GM23338 (cell line): ENCODE results near the gene ZNF621. TPM values are rescaled to one million over a fixed set of nuclear protein-coding genes. Genes with fewer than 3 reads are reported as not detected.

Source experiments
- ATAC-seq: fragments of 200-7000 bp; cut with Tn5 transposase; 3 replicates; pipeline ENCODE4 v1.9.1; 2020
- DNase-seq: peaks from one replicate; pipeline ENCODE4 v3.0.0-alpha.2; 2015; ENCODE audit warnings: low spot score
- H2AFZ ChIP-seq: fragments of 200-600 bp; sonication (generic); 2 replicates; pipeline ENCODE4 v1.8.0; 2016; ENCODE audit warnings: antibody characterized with exemption, mild to moderate bottlenecking, moderate library complexity
- H3F3A ChIP-seq: fragments of 200-600 bp; sonication (generic); replicated peaks from 2 replicates; pipeline ENCODE4 v1.8.0; 2017; ENCODE audit warnings: antibody characterized with exemption, mixed run types, low read depth
- H3K27ac ChIP-seq: fragments of 200-600 bp; sonication (generic); 2 replicates; pipeline ENCODE4 v1.6.1; 2016; ENCODE audit warnings: low read depth
- H3K27me3 ChIP-seq: fragments of 200-600 bp; sonication (generic); 2 replicates; pipeline ENCODE4 v1.8.0; 2016; ENCODE audit warnings: mild to moderate bottlenecking, mixed run types, moderate library complexity; ENCODE audit not compliant: insufficient read depth
- H3K36me3 ChIP-seq: fragments of 200-600 bp; sonication (generic); 2 replicates; pipeline ENCODE4 v1.8.0; 2016; ENCODE audit warnings: mild to moderate bottlenecking; ENCODE audit not compliant: insufficient read depth
- H3K4me1 ChIP-seq: fragments of 200-600 bp; sonication (generic); 2 replicates; pipeline ENCODE4 v1.8.0; 2016; ENCODE audit warnings: mild to moderate bottlenecking, moderate library complexity; ENCODE audit not compliant: insufficient read depth
- H3K4me2 ChIP-seq: fragments of 200-600 bp; sonication (generic); 2 replicates; pipeline ENCODE4 v1.7.1; 2017; ENCODE audit warnings: mixed run types
- H3K4me3 ChIP-seq: fragments of 200-600 bp; sonication (generic); 2 replicates; pipeline ENCODE4 v1.6.1; 2016; ENCODE audit warnings: mixed run types
- H3K79me2 ChIP-seq: fragments of 200-600 bp; sonication (generic); replicated peaks from 2 replicates; pipeline ENCODE4 v1.8.0; 2017; ENCODE audit warnings: mild to moderate bottlenecking; ENCODE audit not compliant: insufficient read depth
- H3K9me2 ChIP-seq: fragments of 200-600 bp; sonication (generic); 2 replicates; pipeline ENCODE4 v1.8.0; 2017; ENCODE audit not compliant: insufficient read depth
- H4K20me1 ChIP-seq: fragments of 200-600 bp; sonication (generic); replicated peaks from 2 replicates; pipeline ENCODE4 v1.8.0; 2017; ENCODE audit warnings: mild to moderate bottlenecking; ENCODE audit not compliant: insufficient read depth
- H3K27ac Mint-ChIP-seq: 2 replicates; pipeline ENCODE4 v1.8.0; 2020; ENCODE audit warnings: inconsistent platforms, mild to moderate bottlenecking, moderate library complexity, mixed read lengths
- H3K27me3 Mint-ChIP-seq: 3 replicates; pipeline ENCODE4 v1.8.0; 2022; ENCODE audit warnings: low read depth, mild to moderate bottlenecking, moderate library complexity, mixed read lengths, inconsistent platforms; ENCODE audit not compliant: insufficient read depth, poor library complexity
- H3K36me3 Mint-ChIP-seq: 3 replicates; pipeline ENCODE4 v1.8.0; 2021; ENCODE audit warnings: low read depth, mild to moderate bottlenecking, inconsistent platforms, moderate library complexity, mixed read lengths
- H3K4me1 Mint-ChIP-seq: 3 replicates; pipeline ENCODE4 v1.8.0; 2020; ENCODE audit warnings: mild to moderate bottlenecking, inconsistent platforms, mixed read lengths
- H3K4me3 Mint-ChIP-seq: 3 replicates; pipeline ENCODE4 v1.8.0; 2021; ENCODE audit warnings: moderate library complexity, mild to moderate bottlenecking, inconsistent platforms, mixed read lengths
- H3K9me3 Mint-ChIP-seq: 3 replicates; pipeline ENCODE4 v1.8.0; 2020; ENCODE audit warnings: moderate library complexity, mild to moderate bottlenecking, inconsistent platforms, mixed read lengths
- CREB1 ChIP-seq: fragments of 250-450 bp; sonication (Bioruptor Pico); IDR thresholded peaks from 2 replicates; pipeline ENCODE4 v1.5.0; 2020; ENCODE audit warnings: low read depth, mild to moderate bottlenecking, moderate library complexity
- CTCF ChIP-seq, 2 experiments: fragments of 200-600 bp in 1 of 2; sonication (generic) in 1 of 2; conservative IDR thresholded peaks; 2 replicates each; pipeline versions ENCODE4 v1.5.1 to v1.6.1; 2016 to 2017; ENCODE audit warnings: antibody characterized with exemption in 2 of 2, low read depth in 2 of 2, mild to moderate bottlenecking in 2 of 2, moderate library complexity in 1 of 2
- ETS1 ChIP-seq: IDR thresholded peaks from 2 replicates; pipeline ENCODE4 v1.6.1; 2016; ENCODE audit warnings: antibody characterized with exemption
- EZH2 ChIP-seq: fragments of 200-600 bp; sonication (generic); IDR thresholded peaks from one replicate; pipeline ENCODE4 v1.8.0; 2017; ENCODE audit warnings: antibody characterized with exemption, mild to moderate bottlenecking, low read depth; ENCODE audit not compliant: unreplicated experiment
- EZH2phosphoT487 ChIP-seq: fragments of 200-600 bp; sonication (generic); IDR thresholded peaks from one replicate; pipeline ENCODE4 v1.8.1; 2018; ENCODE audit warnings: antibody characterized with exemption; ENCODE audit not compliant: unreplicated experiment
- NANOG ChIP-seq: IDR thresholded peaks from 2 replicates; pipeline ENCODE4 v1.6.1; 2016; ENCODE audit warnings: antibody characterized with exemption, borderline replicate concordance
- POLR2AphosphoS5 ChIP-seq: IDR thresholded peaks from 2 replicates; pipeline ENCODE4 v1.6.1; 2016; ENCODE audit warnings: antibody characterized with exemption, low read depth
- REST ChIP-seq: IDR thresholded peaks from one replicate; pipeline ENCODE4 v1.6.1; 2018; ENCODE audit warnings: antibody characterized with exemption; ENCODE audit not compliant: unreplicated experiment
- STAT1 ChIP-seq: IDR thresholded peaks from one replicate; pipeline ENCODE4 v1.6.1; 2016; ENCODE audit warnings: antibody characterized with exemption; ENCODE audit not compliant: unreplicated experiment
- ZNF114 ChIP-seq: fragments of 250-450 bp; sonication (Bioruptor Pico); IDR thresholded peaks from 2 replicates; pipeline ENCODE4 v1.5.0; 2020; ENCODE audit warnings: mild to moderate bottlenecking, moderate library complexity
- ZNF331 ChIP-seq: fragments of 250-450 bp; sonication (Bioruptor Pico); IDR thresholded peaks from 2 replicates; pipeline ENCODE4 v1.5.0; 2020; ENCODE audit warnings: low read depth, mild to moderate bottlenecking, moderate library complexity
- ZNF462 ChIP-seq: fragments of 250-450 bp; sonication (Bioruptor Pico); IDR thresholded peaks from 2 replicates; pipeline ENCODE4 v1.5.0; 2020; ENCODE audit warnings: mild to moderate bottlenecking, moderate library complexity
- polyA plus RNA-seq: library from polyadenylated mRNA; unstranded; fragments of >200 nt; fragmentation: Nextera tagmentation; extraction: Ambion mirVana; gene quantifications from 2 replicates; pipeline ENCODE4 v1.2.1, GENCODE V29; 2016
- total RNA-seq: library from RNA; depleted of rRNA; stranded (reverse); fragments of >200 nt; shearing (Covaris generic); gene quantifications from 2 replicates; pipeline ENCODE4 v1.2.3, GENCODE V29; 2014

The ZNF621 gene
- total and polyA plus RNA-seq, 2 experiments from 2014 or later: 6.3 to 12.1 TPM

- TF ChIP-seq ZNF462 (CRISPR knock-in tag) (no peak), ZNF114 (CRISPR knock-in tag) (no peak)
Measured at GRCh38 chr3:40518848-40519247, 5.9 kb upstream of the ZNF621 start (continued).

- Mint-ChIP-seq H3K4me3 (no peak overlapping the region), H3K36me3 (peaks cover 22% of the 10 kb centered on the region), H3K27ac (no peak overlapping the region), H3K27me3 (peaks cover 6% of the 10 kb centered on the region), H3K4me1 (peaks cover 12% of the 10 kb centered on the region; the same call in 2 of the 3 replicates), H3K9me3 (no peaks in the 10 kb centered on the region)
- H3K27ac ChIP-seq: no peak overlapping the region
- H3K4me3 ChIP-seq: no peak overlapping the region
- ATAC-seq (no peak), DNase-seq (no peak)
- no peaks in the 10 kb centered on the region for H3K9me2 ChIP-seq
- no peaks in the 10 kb centered on the region for H3K27me3 ChIP-seq
- H3F3A ChIP-seq: 0 out of 2 replicates have a peak, but pooled peaks cover 3% of the 10 kb centered on the region
- no peak overlapping the region for H3K4me2 ChIP-seq
- peaks cover 11% of the 10 kb centered on the region for H3K79me2 ChIP-seq
- H3K4me1 ChIP-seq: peaks cover 3% of the 10 kb centered on the region
- H4K20me1 ChIP-seq: no peaks in the 10 kb centered on the region
- H2AFZ ChIP-seq: no peak overlapping the region
- 0 out of 2 replicates have a peak, but pooled peaks cover under 1% of the 10 kb centered on the region for H3K36me3 ChIP-seq
- no peak for TF ChIP-seq REST
- TF ChIP-seq ZNF114 (CRISPR knock-in tag): no peak
- no peak for TF ChIP-seq CREB1
- no peak for TF ChIP-seq ETS1
- TF ChIP-seq POLR2AphosphoS5: no peak
- TF ChIP-seq STAT1: no peak
- TF ChIP-seq EZH2: no peak
- no peak for TF ChIP-seq NANOG
- no peak for TF ChIP-seq CTCF (conservative IDR thresholded peaks at IDR 0.05; ENCODE audit: low read depth in 2 of 2)
- TF ChIP-seq EZH2phosphoT487: no peak
- TF ChIP-seq ZNF331 (CRISPR knock-in tag): no peak
Measured at GRCh38 chr3:40521254-40521653, 3.5 kb upstream of the ZNF621 start.
